BLaER1 treated with 17β-estradiol and CSF1 and Interleukin-3, amounts not matched to agents 10 nM and 100 nM (cell line): ENCODE results near the gene OTULIN.
A peak's percentile ranks its signal among the peaks of the same experiment; 100 is the strongest.

ENCODE experiments used
- H3K27ac ChIP-seq, 11 experiments: shearing (Covaris generic); formaldehyde crosslinking; 2 replicates each; pipeline ENCODE4 v1.8.1; 2022
- H3K27me3 ChIP-seq, 11 experiments: shearing (Covaris generic); formaldehyde crosslinking; 2 replicates each; pipeline ENCODE4 v1.8.1; 2022
- H3K36me3 ChIP-seq, 11 experiments: shearing (Covaris generic); formaldehyde crosslinking; 2 replicates each; pipeline ENCODE4 v1.8.1; 2022
- H3K4me1 ChIP-seq, 10 experiments: shearing (Covaris generic); formaldehyde crosslinking; 2 replicates each; pipeline ENCODE4 v1.8.1; 2022
- H3K4me2 ChIP-seq, 11 experiments: shearing (Covaris generic); formaldehyde crosslinking; 2 replicates each; pipeline ENCODE4 v1.8.1; 2022
- H3K4me3 ChIP-seq, 10 experiments: shearing (Covaris generic); formaldehyde crosslinking; 2 replicates each; pipeline ENCODE4 v1.8.1; 2022
- H3K9ac ChIP-seq, 11 experiments: shearing (Covaris generic); formaldehyde crosslinking; 2 replicates each; pipeline ENCODE4 v1.8.1; 2022
- H3K9me3 ChIP-seq, 11 experiments: shearing (Covaris generic); formaldehyde crosslinking; replicated peaks in 1 of 11; 2 replicates each; pipeline ENCODE4 v1.8.1; 2022
- H4K20me1 ChIP-seq, 11 experiments: shearing (Covaris generic); formaldehyde crosslinking; 2 replicates each; pipeline ENCODE4 v1.8.1; 2022
- Cebpa-rat ChIP-seq, 11 experiments: shearing (Covaris generic); IDR thresholded peaks; 2 replicates each; pipeline ENCODE4 v1.8.1; 2022

The OTULIN gene

GRCh38 chr5:14730881-14731280 lies 66.4 kb downstream of the OTULIN start:
- no peak overlapping the region; a peak in 2 of 22 replicates for H3K9ac ChIP-seq
- peak overlapping the region in 4 of 11 experiments; percentile 14 to 38 (median 28); a peak in 3 of 22 replicates for H3K27ac ChIP-seq
- peaks cover 4 to 63% (median 30%) of the 10 kb centered on the region in 11 experiments; a peak in 15 of 22 replicates for H3K36me3 ChIP-seq
- H3K4me2 ChIP-seq = peak overlapping the region in 9 of 11 experiments; percentile 30 to 89 (median 66); a peak in 17 of 22 replicates
- H3K4me3 ChIP-seq = no peak overlapping the region
- peaks cover 0 to 48% (median 0%) of the 10 kb centered on the region in 11 experiments; a peak in 6 of 22 replicates for H4K20me1 ChIP-seq
- TF ChIP-seq Cebpa-rat (IDR thresholded peaks at IDR 0.05) = no peak
- H3K27me3 ChIP-seq = no peaks in the 10 kb centered on the region; a peak in 2 of 22 replicates
- H3K4me1 ChIP-seq = peaks cover 11 to 64% (median 58%) of the 10 kb centered on the region in 10 experiments; a peak in 18 of 20 replicates
- no peaks in the 10 kb centered on the region for H3K9me3 ChIP-seq

DNA sequence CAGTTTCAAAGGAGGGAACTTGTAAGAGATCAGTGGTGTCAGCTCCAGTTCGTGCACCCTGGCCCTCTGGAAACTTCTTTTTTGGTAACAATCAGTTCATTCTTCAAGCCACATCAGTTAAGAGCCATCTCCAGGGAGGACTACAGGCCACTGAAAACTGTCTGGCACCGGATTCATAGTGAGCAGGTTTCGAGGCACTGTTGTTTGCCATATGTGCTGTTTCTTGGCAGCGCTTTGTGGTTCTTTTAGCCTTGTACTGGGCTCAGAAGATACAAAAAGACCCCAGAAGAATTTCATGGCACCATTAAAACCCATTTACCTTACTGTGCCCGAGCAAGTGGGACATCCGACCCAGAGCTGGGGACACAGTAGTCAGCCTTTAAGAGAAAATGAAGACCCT lies 68.5 kb downstream of the OTULIN start:
- peaks cover 0 to 41% (median 0%) of the 10 kb centered on the region in 11 experiments; a peak in 5 of 22 replicates for H4K20me1 ChIP-seq
- no peak overlapping the region for H3K4me3 ChIP-seq
- no peaks in the 10 kb centered on the region for H3K9me3 ChIP-seq
- peaks cover 10 to 86% (median 79%) of the 10 kb centered on the region in 10 experiments; a peak in 18 of 20 replicates for H3K4me1 ChIP-seq
- peak overlapping the region in 4 of 11 experiments; percentile 6 to 47 (median 16); a peak in 4 of 22 replicates for H3K27ac ChIP-seq
- H3K4me2 ChIP-seq = peak overlapping the region in 8 of 11 experiments; percentile 30 to 89 (median 74); a peak in 14 of 22 replicates
- H3K36me3 ChIP-seq = peaks cover 15 to 79% (median 42%) of the 10 kb centered on the region in 11 experiments; a peak in 19 of 22 replicates
- no peaks in the 10 kb centered on the region; a peak in 2 of 22 replicates for H3K27me3 ChIP-seq
- no peak for TF ChIP-seq Cebpa-rat (IDR thresholded peaks at IDR 0.05)
- H3K9ac ChIP-seq = peak overlapping the region in 2 of 11 experiments; percentile 33 to 39; a peak in 3 of 22 replicates

DNA sequence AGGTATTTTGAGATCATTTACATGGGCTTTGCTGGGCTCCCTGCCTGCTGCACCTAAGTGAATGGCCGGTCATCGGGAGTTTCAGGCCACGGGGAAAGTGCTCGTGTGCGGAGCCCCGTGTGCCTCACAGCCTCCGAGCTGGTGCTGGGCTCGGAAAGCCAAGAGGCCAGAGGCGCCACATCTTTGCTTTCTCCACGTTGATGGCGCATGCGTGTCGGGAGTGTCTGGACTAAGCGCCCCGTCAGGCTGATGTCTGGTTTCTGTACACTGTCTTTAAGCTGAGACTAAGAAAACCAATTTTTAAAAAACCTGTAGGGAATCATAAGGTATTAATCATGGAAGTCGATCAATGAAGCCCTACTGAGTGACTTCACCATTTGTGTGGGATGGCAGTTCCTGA lies 69.1 kb downstream of the OTULIN start:
- Histone ChIP-seq H3K4me1 (peaks cover 14 to 92% (median 85%) of the 10 kb centered on the region in 10 experiments; a peak in 18 of 20 replicates), H3K27ac (0 out of 22 replicates have a peak overlapping the region, but pooled peaks of 1 of the 11 experiments have one; percentile 47), H3K9ac (peak overlapping the region in 1 of 11 experiments; percentile 33; a peak in 2 of 22 replicates), H4K20me1 (peaks cover 0 to 37% (median 0%) of the 10 kb centered on the region in 11 experiments; a peak in 5 of 22 replicates), H3K4me3 (no peak overlapping the region), H3K9me3 (no peaks in the 10 kb centered on the region), H3K27me3 (no peaks in the 10 kb centered on the region; a peak in 2 of 22 replicates), H3K4me2 (peak overlapping the region in 7 of 11 experiments; percentile 30 to 89 (median 81); a peak in 12 of 22 replicates), H3K36me3 (peaks cover 15 to 86% (median 48%) of the 10 kb centered on the region in 11 experiments; a peak in 19 of 22 replicates)
- TF ChIP-seq Cebpa-rat (IDR thresholded peaks at IDR 0.05) = no peak

DNA sequence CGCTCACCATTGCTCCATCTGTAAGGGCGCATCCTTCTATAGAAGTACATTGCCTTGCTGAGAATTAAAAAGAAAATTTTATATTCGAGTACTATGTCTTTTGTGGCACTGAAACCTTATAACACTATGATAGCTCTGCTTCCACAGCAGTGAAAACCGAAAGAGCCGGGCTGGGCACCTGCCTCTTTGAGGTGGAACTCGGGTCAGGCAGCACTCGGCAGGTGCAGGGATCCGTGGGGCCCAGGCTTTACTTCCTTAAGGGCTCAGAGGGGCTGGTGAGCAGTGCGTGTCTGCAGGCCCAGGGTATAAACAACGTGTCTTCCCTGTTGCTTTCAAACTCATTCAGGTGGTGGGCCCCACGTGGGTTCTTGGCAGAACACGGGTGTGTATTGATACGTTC lies 69.9 kb downstream of the OTULIN start:
- H3K4me1 ChIP-seq = peaks cover 21 to 98% (median 87%) of the 10 kb centered on the region in 10 experiments
- peak overlapping the region in 6 of 11 experiments; percentile 30 to 89 (median 74); a peak in 9 of 22 replicates for H3K4me2 ChIP-seq
- H3K27me3 ChIP-seq = no peaks in the 10 kb centered on the region; a peak in 2 of 22 replicates
- no peak for TF ChIP-seq Cebpa-rat (IDR thresholded peaks at IDR 0.05)
- H3K9ac ChIP-seq = no peak overlapping the region
- no peak overlapping the region for H3K4me3 ChIP-seq
- peaks cover 0 to 35% (median 0%) of the 10 kb centered on the region in 11 experiments; a peak in 5 of 22 replicates for H4K20me1 ChIP-seq
- H3K36me3 ChIP-seq = peaks cover 15 to 93% (median 53%) of the 10 kb centered on the region in 11 experiments; a peak in 19 of 22 replicates
- H3K9me3 ChIP-seq = no peaks in the 10 kb centered on the region
- no peak overlapping the region for H3K27ac ChIP-seq

DNA sequence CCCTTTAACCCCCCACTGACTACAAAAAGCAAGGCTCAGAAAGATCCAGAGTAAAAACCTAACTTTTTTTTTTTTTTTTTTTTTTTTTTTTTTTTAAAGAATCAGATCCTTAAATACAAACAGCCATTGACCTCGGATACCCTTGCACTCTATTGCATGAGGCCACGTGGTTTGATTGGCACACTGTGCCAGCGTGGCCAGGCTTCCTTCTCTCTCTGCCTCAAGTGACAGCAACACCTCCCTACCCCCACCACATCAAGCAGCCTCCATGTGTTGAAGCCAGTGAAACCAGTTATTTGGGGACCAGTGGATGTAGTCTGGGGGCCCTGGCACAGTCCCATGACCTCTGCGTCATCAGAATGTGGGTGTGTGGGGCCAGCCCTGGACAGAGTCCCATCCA lies 71.4 kb downstream of the OTULIN start:
- peaks cover 25 to 94% (median 60%) of the 10 kb centered on the region in 11 experiments; a peak in 20 of 22 replicates for H3K36me3 ChIP-seq
- H3K4me2 ChIP-seq = peak overlapping the region in 7 of 11 experiments; percentile 22 to 70 (median 56); a peak in 12 of 22 replicates
- H3K4me3 ChIP-seq = no peak overlapping the region
- H3K27me3 ChIP-seq = no peaks in the 10 kb centered on the region; a peak in 2 of 22 replicates
- H3K4me1 ChIP-seq = peaks cover 37 to 95% (median 88%) of the 10 kb centered on the region in 10 experiments
- no peak overlapping the region; a peak in 1 of 22 replicates for H3K27ac ChIP-seq
- peaks cover 0 to 38% (median 0%) of the 10 kb centered on the region in 11 experiments; a peak in 4 of 22 replicates for H4K20me1 ChIP-seq
- no peak for TF ChIP-seq Cebpa-rat (IDR thresholded peaks at IDR 0.05)
- no peaks in the 10 kb centered on the region for H3K9me3 ChIP-seq
- H3K9ac ChIP-seq = no peak overlapping the region

GRCh38 chr5:14737291-14737690 lies 72.8 kb downstream of the OTULIN start:
- Histone ChIP-seq H3K4me2 (peak overlapping the region in 10 of 11 experiments; percentile 20 to 70 (median 48); a peak in 18 of 22 replicates), H3K4me1 (peaks cover 50 to 95% (median 88%) of the 10 kb centered on the region in 10 experiments), H3K27me3 (no peaks in the 10 kb centered on the region), H3K4me3 (no peak overlapping the region), H3K27ac (peak overlapping the region in 1 of 11 experiments; percentile 32; a peak in 2 of 22 replicates), H3K9ac (no peak overlapping the region), H3K9me3 (no peaks in the 10 kb centered on the region), H3K36me3 (peaks cover 25 to 95% (median 60%) of the 10 kb centered on the region in 11 experiments; a peak in 20 of 22 replicates), H4K20me1 (peaks cover 0 to 35% (median 0%) of the 10 kb centered on the region in 11 experiments; a peak in 7 of 22 replicates)
- TF ChIP-seq Cebpa-rat (IDR thresholded peaks at IDR 0.05) = no peak

- Histone ChIP-seq H4K20me1 (peaks cover 0 to 41% (median 5%) of the 10 kb centered on the region in 11 experiments; a peak in 7 of 22 replicates), H3K27me3 (no peaks in the 10 kb centered on the region), H3K9ac (0 out of 22 replicates have a peak overlapping the region, but pooled peaks of 1 of the 11 experiments have one; percentile 2), H3K4me1 (peaks cover 56 to 95% (median 88%) of the 10 kb centered on the region in 10 experiments), H3K4me3 (no peak overlapping the region), H3K36me3 (peaks cover 25 to 95% (median 60%) of the 10 kb centered on the region in 11 experiments; a peak in 20 of 22 replicates), H3K27ac (peak overlapping the region in 3 of 11 experiments; percentile 13 to 32 (median 15); a peak in 2 of 22 replicates), H3K4me2 (peak overlapping the region in 10 of 11 experiments; percentile 20 to 70 (median 48); a peak in 18 of 22 replicates), H3K9me3 (no peaks in the 10 kb centered on the region)
- no peak for TF ChIP-seq Cebpa-rat (IDR thresholded peaks at IDR 0.05)
Measured at GRCh38 chr5:14738050-14738449, 73.5 kb downstream of the OTULIN start.

DNA sequence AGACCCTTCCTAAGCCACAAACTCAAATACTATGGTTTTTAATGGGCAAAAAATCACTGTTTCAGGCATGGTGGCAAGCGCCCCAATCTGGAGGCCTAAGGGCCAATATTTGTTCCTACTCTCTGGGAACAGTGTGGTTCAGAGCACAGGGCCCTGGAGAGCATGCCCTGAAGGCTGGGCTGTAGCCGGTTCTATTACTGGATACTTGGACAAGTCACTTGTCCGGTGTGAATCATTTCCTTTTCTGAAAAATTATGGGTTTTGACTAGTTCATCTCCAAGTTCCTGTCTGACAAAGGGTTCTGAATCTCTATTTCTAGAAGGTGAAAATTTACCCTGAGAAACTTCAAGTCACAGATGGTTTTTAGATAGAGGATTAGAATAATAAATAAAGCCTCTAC lies 75.0 kb downstream of the OTULIN start:
- Histone ChIP-seq H3K4me3 (no peak overlapping the region), H3K9ac (no peak overlapping the region), H3K4me1 (peaks cover 56 to 95% (median 85%) of the 10 kb centered on the region in 10 experiments), H3K9me3 (no peaks in the 10 kb centered on the region), H4K20me1 (peaks cover 0 to 48% (median 5%) of the 10 kb centered on the region in 11 experiments; a peak in 7 of 22 replicates), H3K27me3 (no peaks in the 10 kb centered on the region), H3K4me2 (peak overlapping the region in 7 of 11 experiments; percentile 12 to 85 (median 75); a peak in 11 of 22 replicates), H3K36me3 (peaks cover 20 to 94% (median 48%) of the 10 kb centered on the region in 11 experiments; a peak in 20 of 22 replicates), H3K27ac (0 out of 22 replicates have a peak overlapping the region, but pooled peaks of 1 of the 11 experiments have one; percentile 0)
- no peak for TF ChIP-seq Cebpa-rat (IDR thresholded peaks at IDR 0.05)
